ENCODE results near the gene RARG. TPM values are rescaled to one million over a fixed set of nuclear protein-coding genes. Genes with fewer than 3 reads are reported as not detected.
A peak's percentile ranks its signal among the peaks of the same experiment; 100 is the strongest.

RARG gene
- total and polyA plus RNA-seq, 2 donors (not counting 1 experiment from before 2014, with no cell fraction given), result 8.8 to 15.0 TPM

DNA sequence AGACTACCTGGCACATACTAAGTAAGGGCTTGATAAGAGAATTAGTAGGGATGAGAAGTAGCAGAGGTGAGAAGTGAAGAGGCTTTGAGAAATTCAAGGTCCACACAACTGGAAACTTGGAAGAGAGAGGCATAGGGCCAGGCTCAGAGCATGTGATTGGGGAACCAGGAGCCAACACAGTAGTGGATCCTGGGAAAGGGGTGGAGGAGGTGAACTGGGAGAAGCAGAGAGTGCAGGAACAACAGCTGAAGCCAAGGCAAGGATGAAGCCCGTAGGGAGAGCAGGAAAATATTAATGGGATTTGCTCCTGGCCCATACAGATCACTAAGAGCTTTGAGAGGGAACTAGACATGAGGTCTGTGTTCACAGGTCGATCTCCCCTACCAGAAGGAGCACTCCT lies 23.6 kb downstream of the RARG start:
- no peak overlapping the region for H2AFZ ChIP-seq (ENCODE audit: insufficient read depth, low read depth, low read length, poor library complexity, severe bottlenecking)
- peak overlapping the region; percentile 88 for H3K9ac ChIP-seq (ENCODE audit: low read length)
- H3K27ac ChIP-seq (ENCODE audit: low read length in 2 of 2), result peak overlapping the region; percentile 73 to 91
- no peaks in the 10 kb centered on the region for H3K9me3 ChIP-seq (ENCODE audit: control extremely low read depth in 1 of 3, control insufficient read depth in 2 of 3, insufficient read depth in 1 of 3, low read length in 2 of 3)
- H3K9me3 Mint-ChIP-seq (ENCODE audit: insufficient read depth), result no peaks in the 10 kb centered on the region
- H3K27ac Mint-ChIP-seq, result peak overlapping the region; percentile 96
- peaks cover 10% of the 10 kb centered on the region for H4K20me1 ChIP-seq (ENCODE audit: control insufficient read depth, insufficient read depth, low read length, poor library complexity, severe bottlenecking)
- no peak for DNase-seq
- no peaks in the 10 kb centered on the region for H3K27me3 ChIP-seq (replicated peaks in 1 of 4; ENCODE audit: control extremely low read depth in 1 of 4, control insufficient read depth in 3 of 4, insufficient read depth in 4 of 4, low read length in 3 of 4)
- H3K36me3 ChIP-seq (replicated peaks in 1 of 2; ENCODE audit: control extremely low read depth in 1 of 2, control insufficient read depth in 1 of 2, extremely low read depth in 1 of 2, insufficient read depth in 2 of 2, low read length in 1 of 2), result peaks cover 0 to 17% of the 10 kb centered on the region in 2 experiments
- ChIA-PET CTCF (interaction anchor here (1.0 to 17.1 kb wide), 11 partner anchors 4 to 139 kb away, joined by 3 to 721 read pairs (median 123); partner anchors contain the start of genes AAAS, CSAD, ESPL1 and ITGB7), POLR2A (interaction anchor here (0.5 to 4.1 kb wide), 8 partner anchors 9 to 115 kb away, joined by 3 to 21 read pairs (median 6); partner anchors contain the start of genes CSAD, ESPL1 and ZNF740)
- H3K4me1 ChIP-seq (ENCODE audit: control insufficient read depth in 2 of 2, insufficient read depth in 2 of 2, low read length in 2 of 2), result peaks cover 76 to 85% of the 10 kb centered on the region in 2 donors
- TF ChIP-seq EZH2 (IDR thresholded peaks at IDR 0.05; ENCODE audit: borderline replicate concordance, insufficient read depth, low read depth, low read length, poor library complexity, severe bottlenecking) (no peak), CTCF (IDR thresholded peaks at IDR 0.05) (no peak)
- intact Hi-C loops (cut with micrococcal nuclease), result no loop called here
- peak overlapping the region; percentile 98 for H3K4me2 ChIP-seq (replicated peaks; ENCODE audit: low read depth, low read length, poor library complexity, severe bottlenecking)
- no peaks in the 10 kb centered on the region for H3K27me3 Mint-ChIP-seq
- no peak for ATAC-seq (ENCODE audit: low read depth)
- peak overlapping the region in 4 of 5 experiments; percentile 43 to 77 (median 63) for H3K4me3 ChIP-seq (ENCODE audit: control extremely low read depth in 1 of 5, extremely low read depth in 1 of 5, insufficient read depth in 1 of 5, low read depth in 2 of 5, low read length in 4 of 5)
- WGBS (ENCODE audit: insufficient coverage), result 100% methylated on average over 1 of the region's 2 CpGs
- peaks cover 73% of the 10 kb centered on the region for H3K79me2 ChIP-seq (ENCODE audit: control insufficient read depth, insufficient read depth, low read length)
- peaks cover 68% of the 10 kb centered on the region for H3K4me1 Mint-ChIP-seq
- peak overlapping the region; percentile 94 for H3K4me3 Mint-ChIP-seq

DNA sequence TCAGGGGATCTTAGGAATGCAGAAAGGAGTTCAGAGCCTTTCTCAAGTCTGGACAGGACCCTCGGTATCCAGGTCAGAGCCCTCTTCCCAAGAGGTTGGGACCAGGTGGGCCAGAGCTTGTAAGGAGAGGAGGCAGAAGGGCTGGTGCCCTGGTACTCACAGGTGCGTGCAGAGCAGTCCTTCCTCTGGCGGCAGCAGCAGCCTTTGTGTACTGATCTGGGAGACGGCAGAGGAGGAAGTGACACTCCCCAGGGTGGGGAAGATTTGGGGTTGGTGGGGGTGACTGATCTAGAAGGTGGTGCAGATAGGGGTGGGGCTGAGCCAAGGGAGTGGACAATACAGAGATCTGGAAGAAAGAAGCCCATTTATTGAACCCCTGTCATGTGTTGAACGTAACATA lies 25.0 kb downstream of the RARG start, which contains the start of gene ITGB7:
ITGB7 (minus strand) TSS at position 210 of the 400 bp plus-strand sequence. CDS start 6,808 bp downstream, outside the sequence.
- peak; percentile 79 for DNase-seq
- WGBS (ENCODE audit: insufficient coverage), result 0% methylated on average over 3 of the region's 5 CpGs
- CTCF ChIA-PET, result interaction anchor here (1.4 to 17.1 kb wide), 8 partner anchors 5 to 115 kb away, joined by 5 to 721 read pairs (median 86); partner anchors contain the start of genes AAAS, ESPL1, ITGB7 and MYG1
- Histone ChIP-seq H3K9me3 (ENCODE audit: control extremely low read depth in 1 of 3, control insufficient read depth in 2 of 3, insufficient read depth in 1 of 3, low read length in 2 of 3) (no peaks in the 10 kb centered on the region), H3K4me3 (ENCODE audit: control extremely low read depth in 1 of 5, extremely low read depth in 1 of 5, insufficient read depth in 1 of 5, low read depth in 2 of 5, low read length in 4 of 5) (peak within 1 kb of the TSS; percentile 68 to 90 (median 73)), H3K4me2 (replicated peaks; ENCODE audit: low read depth, low read length, poor library complexity, severe bottlenecking) (peak within 1 kb of the TSS; percentile 98), H3K27me3 (replicated peaks in 1 of 4; ENCODE audit: control extremely low read depth in 1 of 4, control insufficient read depth in 3 of 4, insufficient read depth in 4 of 4, low read length in 3 of 4) (no peaks in the 10 kb centered on the region), H3K36me3 (replicated peaks in 1 of 2; ENCODE audit: control extremely low read depth in 1 of 2, control insufficient read depth in 1 of 2, extremely low read depth in 1 of 2, insufficient read depth in 2 of 2, low read length in 1 of 2) (peaks cover 0 to 19% of the 10 kb centered on the region in 2 experiments), H2AFZ (ENCODE audit: insufficient read depth, low read depth, low read length, poor library complexity, severe bottlenecking) (peak within 1 kb of the TSS; percentile 52), H3K79me2 (ENCODE audit: control insufficient read depth, insufficient read depth, low read length) (peaks cover 87% of the 10 kb centered on the region), H3K4me1 (ENCODE audit: control insufficient read depth in 2 of 2, insufficient read depth in 2 of 2, low read length in 2 of 2) (peaks cover 84 to 93% of the 10 kb centered on the region in 2 donors), H3K9ac (ENCODE audit: low read length) (peak within 1 kb of the TSS; percentile 84), H4K20me1 (ENCODE audit: control insufficient read depth, insufficient read depth, low read length, poor library complexity, severe bottlenecking) (peaks cover 13% of the 10 kb centered on the region), H3K27ac (ENCODE audit: low read length in 2 of 2) (peak within 1 kb of the TSS; percentile 73 to 91)
- POLR2A ChIA-PET, result interaction anchor here (0.6 to 1.3 kb wide), 3 partner anchors 8 to 147 kb away, joined by 3 to 6 read pairs (median 4); partner anchors contain the start of genes CSAD and ZNF740
- intact Hi-C loops (cut with micrococcal nuclease), result loop anchor here (2.0 kb wide), 2 partner anchors 14 to 26 kb away; partner anchors contain the start of genes CSAD and ZNF740
- Mint-ChIP-seq H3K27me3 (no peaks in the 10 kb centered on the region), H3K4me1 (peaks cover 69% of the 10 kb centered on the region), H3K9me3 (ENCODE audit: insufficient read depth) (no peaks in the 10 kb centered on the region), H3K27ac (peak within 1 kb of the TSS; percentile 96), H3K4me3 (peak within 1 kb of the TSS; percentile 94)
- peak; percentile 81 for ATAC-seq (ENCODE audit: low read depth)
- TF ChIP-seq CTCF (IDR thresholded peaks at IDR 0.05) (no peak), EZH2 (IDR thresholded peaks at IDR 0.05; ENCODE audit: borderline replicate concordance, insufficient read depth, low read depth, low read length, poor library complexity, severe bottlenecking) (no peak)

All from B cell (primary cell).